ENCODE data around the gene MAGI2. TPM values are rescaled to one million over a fixed set of nuclear protein-coding genes. Genes with fewer than 3 reads are reported as not detected.

MAGI2 gene
- total RNA-seq, 5 donors from 2014 or later (not counting 1 experiment from before 2014, with no cell fraction given), result 0.10 to 0.77 (median 0.22) TPM

DNA sequence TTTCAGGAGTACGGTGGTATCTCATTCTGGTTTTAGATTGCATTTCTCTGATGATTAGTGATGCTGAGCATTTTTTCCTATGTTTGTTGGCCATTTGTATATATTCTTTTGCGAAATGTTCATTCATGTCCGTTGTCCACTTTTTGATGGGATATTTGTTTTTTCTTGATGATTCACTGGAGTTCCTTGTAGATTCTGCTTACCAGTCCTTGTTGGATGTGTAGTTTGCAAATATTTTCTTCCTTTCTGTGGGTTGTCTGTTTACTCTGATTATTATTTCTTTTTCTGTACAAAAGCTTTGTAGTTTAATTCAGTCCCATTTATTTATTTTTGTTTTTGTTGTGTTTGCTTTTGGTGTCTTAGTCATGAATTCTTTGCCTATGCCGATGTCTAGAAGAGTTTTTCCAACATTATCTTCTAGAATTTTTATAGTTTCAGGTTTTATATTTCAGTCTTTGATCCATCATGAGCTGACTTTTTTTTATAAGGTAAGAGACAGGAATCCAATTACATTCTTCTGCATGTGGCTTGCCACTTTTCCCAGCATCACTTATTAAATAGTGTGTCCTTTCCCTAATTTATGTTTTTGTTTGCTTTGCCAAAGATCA is 320.5 kb downstream of the MAGI2 start:
- H3K27ac Mint-ChIP-seq, result no peak overlapping the region

GRCh38 chr7:79130715-79131114 is 322.8 kb downstream of the MAGI2 start:
- no peak overlapping the region for H3K27ac Mint-ChIP-seq
- H3K9me3 Mint-ChIP-seq, result peaks cover 4 to 16% (median 8%) of the 10 kb centered on the region in 3 donors
- no peak for DNase-seq
- Histone ChIP-seq H3K36me3 (ENCODE audit: control insufficient read depth in 2 of 2, extremely low read depth in 1 of 2, insufficient read depth in 1 of 2, low read length in 1 of 2) (no peaks in the 10 kb centered on the region), H3K4me3 (ENCODE audit: control insufficient read depth in 1 of 2, extremely low read depth in 1 of 2, low read length in 1 of 2) (no peak overlapping the region), H3K27ac (ENCODE audit: low read length) (no peak overlapping the region), H3K4me1 (ENCODE audit: control insufficient read depth in 1 of 2, extremely low read depth in 1 of 2, insufficient read depth in 2 of 2, low read length in 2 of 2) (no peaks in the 10 kb centered on the region), H3K27me3 (replicated peaks in 1 of 2; ENCODE audit: control insufficient read depth in 2 of 2, extremely low read depth in 1 of 2, insufficient read depth in 2 of 2, low read length in 1 of 2) (no peaks in the 10 kb centered on the region), H3K9me3 (no peaks in the 10 kb centered on the region)
- no peak for ATAC-seq (replicated peaks in 1 of 4)
- ChIA-PET POLR2A (no interaction called here), CTCF (no interaction called here)
- no peak overlapping the region for H3K4me3 Mint-ChIP-seq
- H3K36me3 Mint-ChIP-seq, result no peaks in the 10 kb centered on the region
- H3K27me3 Mint-ChIP-seq, result no peaks in the 10 kb centered on the region
- no peaks in the 10 kb centered on the region for H3K4me1 Mint-ChIP-seq
- no CpG with 5 or more reads among the region's 1 CpG for WGBS (ENCODE audit: insufficient coverage)

More for the DNA sequence above, 320.5 kb downstream of the MAGI2 start:
- no peaks in the 10 kb centered on the region for H3K36me3 ChIP-seq (ENCODE audit: control insufficient read depth in 2 of 2, extremely low read depth in 1 of 2, insufficient read depth in 1 of 2, low read length in 1 of 2)
- Mint-ChIP-seq H3K27me3 (no peaks in the 10 kb centered on the region), H3K9me3 (peaks cover 4 to 21% (median 8%) of the 10 kb centered on the region in 3 donors), H3K36me3 (no peaks in the 10 kb centered on the region), H3K4me3 (no peak overlapping the region), H3K4me1 (no peaks in the 10 kb centered on the region)
- no peak for ATAC-seq (replicated peaks in 1 of 4)
- no peaks in the 10 kb centered on the region for H3K27me3 ChIP-seq (replicated peaks in 1 of 2; ENCODE audit: control insufficient read depth in 2 of 2, extremely low read depth in 1 of 2, insufficient read depth in 2 of 2, low read length in 1 of 2)
- WGBS (ENCODE audit: insufficient coverage), result no CpG with 5 or more reads among the region's 4 CpGs
- POLR2A ChIA-PET, result no interaction called here
- CTCF ChIA-PET, result no interaction called here
- H3K27ac ChIP-seq (ENCODE audit: low read length), result no peak overlapping the region
- H3K4me3 ChIP-seq (ENCODE audit: control insufficient read depth in 1 of 2, extremely low read depth in 1 of 2, low read length in 1 of 2), result no peak overlapping the region
- H3K4me1 ChIP-seq (ENCODE audit: control insufficient read depth in 1 of 2, extremely low read depth in 1 of 2, insufficient read depth in 2 of 2, low read length in 2 of 2), result no peaks in the 10 kb centered on the region
- H3K9me3 ChIP-seq, result no peaks in the 10 kb centered on the region
- no peak for DNase-seq

GRCh38 chr7:79124331-79124730 is 329.1 kb downstream of the MAGI2 start:
- Histone ChIP-seq H3K36me3 (ENCODE audit: control insufficient read depth in 2 of 2, extremely low read depth in 1 of 2, insufficient read depth in 1 of 2, low read length in 1 of 2) (no peaks in the 10 kb centered on the region), H3K27ac (ENCODE audit: low read length) (no peak overlapping the region), H3K4me3 (ENCODE audit: control insufficient read depth in 1 of 2, extremely low read depth in 1 of 2, low read length in 1 of 2) (no peak overlapping the region), H3K4me1 (ENCODE audit: control insufficient read depth in 1 of 2, extremely low read depth in 1 of 2, insufficient read depth in 2 of 2, low read length in 2 of 2) (no peaks in the 10 kb centered on the region), H3K27me3 (replicated peaks in 1 of 2; ENCODE audit: control insufficient read depth in 2 of 2, extremely low read depth in 1 of 2, insufficient read depth in 2 of 2, low read length in 1 of 2) (no peaks in the 10 kb centered on the region), H3K9me3 (no peaks in the 10 kb centered on the region)
- H3K27ac Mint-ChIP-seq, result no peak overlapping the region
- no peak overlapping the region for H3K4me3 Mint-ChIP-seq
- H3K36me3 Mint-ChIP-seq, result no peaks in the 10 kb centered on the region
- peaks cover 5 to 16% (median 8%) of the 10 kb centered on the region in 3 donors for H3K9me3 Mint-ChIP-seq
- WGBS (ENCODE audit: insufficient coverage), result no CpG with 5 or more reads among the region's 2 CpGs
- H3K27me3 Mint-ChIP-seq, result no peaks in the 10 kb centered on the region
- POLR2A ChIA-PET, result no interaction called here
- no peak for DNase-seq
- no peak for ATAC-seq (replicated peaks in 1 of 4)
- H3K4me1 Mint-ChIP-seq, result no peaks in the 10 kb centered on the region
- CTCF ChIA-PET, result no interaction called here

DNA sequence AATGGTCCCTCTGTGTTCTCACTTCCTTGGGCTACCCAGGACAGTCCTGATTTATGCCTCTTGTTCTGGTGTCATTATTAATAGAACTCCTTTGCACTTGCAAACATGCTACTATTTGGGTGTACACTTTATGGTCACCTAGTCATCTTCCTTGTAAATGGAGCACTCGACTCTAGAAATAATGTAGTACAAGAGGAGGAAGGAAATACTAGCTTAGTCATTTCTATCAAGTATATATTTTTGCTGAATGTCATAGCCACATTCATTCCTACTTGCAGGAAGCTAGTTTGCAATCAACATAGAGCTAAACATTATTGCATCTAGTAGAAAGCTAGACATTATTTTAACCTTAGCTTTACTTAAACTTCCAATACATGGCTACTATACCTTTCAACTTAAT is 335.3 kb downstream of the MAGI2 start:
- no CpG with 5 or more reads among the region's 1 CpG for WGBS (ENCODE audit: insufficient coverage)
- no peaks in the 10 kb centered on the region for H3K27me3 Mint-ChIP-seq
- no peak overlapping the region for H3K27ac ChIP-seq (ENCODE audit: low read length)
- no peak overlapping the region for H3K27ac Mint-ChIP-seq
- ChIA-PET CTCF (no interaction called here), POLR2A (interaction anchor here in 1 of 2 donors (0.6 kb wide), 1 partner anchor 579 kb away, joined by 3 read pairs; no protein-coding TSS in a partner anchor)
- H3K4me3 Mint-ChIP-seq, result no peak overlapping the region
- H3K4me1 ChIP-seq (ENCODE audit: control insufficient read depth in 1 of 2, extremely low read depth in 1 of 2, insufficient read depth in 2 of 2, low read length in 2 of 2), result no peaks in the 10 kb centered on the region
- peaks cover 2 to 7% (median 5%) of the 10 kb centered on the region in 3 donors for H3K9me3 Mint-ChIP-seq
- no peaks in the 10 kb centered on the region for H3K4me1 Mint-ChIP-seq
- no peak for DNase-seq
- H3K27me3 ChIP-seq (replicated peaks in 1 of 2; ENCODE audit: control insufficient read depth in 2 of 2, extremely low read depth in 1 of 2, insufficient read depth in 2 of 2, low read length in 1 of 2), result no peaks in the 10 kb centered on the region
- no peaks in the 10 kb centered on the region for H3K36me3 ChIP-seq (ENCODE audit: control insufficient read depth in 2 of 2, extremely low read depth in 1 of 2, insufficient read depth in 1 of 2, low read length in 1 of 2)
- H3K9me3 ChIP-seq, result no peaks in the 10 kb centered on the region
- H3K4me3 ChIP-seq (ENCODE audit: control insufficient read depth in 1 of 2, extremely low read depth in 1 of 2, low read length in 1 of 2), result no peak overlapping the region
- no peak for ATAC-seq (replicated peaks in 1 of 4)
- no peaks in the 10 kb centered on the region for H3K36me3 Mint-ChIP-seq

DNA sequence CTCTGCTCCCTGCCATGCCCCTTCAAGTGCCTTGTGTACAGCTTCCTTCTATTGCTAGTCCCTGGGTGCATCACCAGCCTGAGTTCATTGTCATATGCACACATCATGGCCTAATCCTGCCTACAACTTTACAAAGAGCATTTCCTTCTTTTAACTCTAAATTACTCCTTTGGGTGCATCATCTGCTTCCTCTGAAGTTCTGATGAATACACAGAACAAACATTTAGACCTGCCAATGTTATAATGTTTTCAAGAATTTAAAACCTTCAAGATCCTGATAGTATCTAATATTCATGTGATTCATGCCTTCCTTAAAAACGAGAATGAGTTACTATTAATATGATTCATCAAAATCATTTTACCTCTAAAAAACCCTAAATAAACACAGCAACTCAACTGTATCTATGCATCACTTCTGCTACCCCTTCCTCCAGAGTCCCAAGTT is 357.1 kb downstream of the MAGI2 start:
- Mint-ChIP-seq H3K4me3 (no peak overlapping the region), H3K27me3 (no peaks in the 10 kb centered on the region), H3K27ac (no peak overlapping the region), H3K9me3 (peaks cover 2 to 20% (median 4%) of the 10 kb centered on the region in 3 donors), H3K36me3 (no peaks in the 10 kb centered on the region), H3K4me1 (no peaks in the 10 kb centered on the region)
- Histone ChIP-seq H3K9me3 (no peaks in the 10 kb centered on the region), H3K4me1 (ENCODE audit: control insufficient read depth in 1 of 2, extremely low read depth in 1 of 2, insufficient read depth in 2 of 2, low read length in 2 of 2) (no peaks in the 10 kb centered on the region), H3K36me3 (ENCODE audit: control insufficient read depth in 2 of 2, extremely low read depth in 1 of 2, insufficient read depth in 1 of 2, low read length in 1 of 2) (no peaks in the 10 kb centered on the region), H3K27ac (ENCODE audit: low read length) (no peak overlapping the region), H3K27me3 (replicated peaks in 1 of 2; ENCODE audit: control insufficient read depth in 2 of 2, extremely low read depth in 1 of 2, insufficient read depth in 2 of 2, low read length in 1 of 2) (no peaks in the 10 kb centered on the region), H3K4me3 (ENCODE audit: control insufficient read depth in 1 of 2, extremely low read depth in 1 of 2, low read length in 1 of 2) (no peak overlapping the region)
- ATAC-seq (replicated peaks in 1 of 4) (no peak), DNase-seq (no peak)
- WGBS (ENCODE audit: insufficient coverage), result no CpG with 5 or more reads among the region's 1 CpG
- POLR2A ChIA-PET, result no interaction called here
- CTCF ChIA-PET, result no interaction called here

GRCh38 chr7:79093421-79093820 is 360.0 kb downstream of the MAGI2 start:
- no peaks in the 10 kb centered on the region for H3K36me3 ChIP-seq (ENCODE audit: control insufficient read depth in 2 of 2, extremely low read depth in 1 of 2, insufficient read depth in 1 of 2, low read length in 1 of 2)
- no peak overlapping the region for H3K27ac ChIP-seq (ENCODE audit: low read length)
- ChIA-PET POLR2A (interaction anchor here in 1 of 2 donors (0.6 kb wide), 1 partner anchor 922 kb away, joined by 3 read pairs; no protein-coding TSS in a partner anchor), CTCF (no interaction called here)
- H3K4me3 Mint-ChIP-seq, result no peak overlapping the region
- no peak overlapping the region for H3K27ac Mint-ChIP-seq
- DNase-seq (no peak), ATAC-seq (replicated peaks in 1 of 4) (no peak)
- H3K4me3 ChIP-seq (ENCODE audit: control insufficient read depth in 1 of 2, extremely low read depth in 1 of 2, low read length in 1 of 2), result no peak overlapping the region
- H3K27me3 ChIP-seq (replicated peaks in 1 of 2; ENCODE audit: control insufficient read depth in 2 of 2, extremely low read depth in 1 of 2, insufficient read depth in 2 of 2, low read length in 1 of 2), result no peaks in the 10 kb centered on the region
- H3K4me1 ChIP-seq (ENCODE audit: control insufficient read depth in 1 of 2, extremely low read depth in 1 of 2, insufficient read depth in 2 of 2, low read length in 2 of 2), result no peaks in the 10 kb centered on the region
- H3K4me1 Mint-ChIP-seq, result no peaks in the 10 kb centered on the region
- no peaks in the 10 kb centered on the region for H3K27me3 Mint-ChIP-seq
- no peaks in the 10 kb centered on the region for H3K9me3 ChIP-seq
- H3K9me3 Mint-ChIP-seq, result peaks cover 3 to 20% (median 12%) of the 10 kb centered on the region in 3 donors
- H3K36me3 Mint-ChIP-seq, result no peaks in the 10 kb centered on the region

GRCh38 chr7:79091661-79092060 is 361.8 kb downstream of the MAGI2 start:
- no peaks in the 10 kb centered on the region for H3K36me3 Mint-ChIP-seq
- no peaks in the 10 kb centered on the region for H3K4me1 ChIP-seq (ENCODE audit: control insufficient read depth in 1 of 2, extremely low read depth in 1 of 2, insufficient read depth in 2 of 2, low read length in 2 of 2)
- no peak overlapping the region for H3K4me3 Mint-ChIP-seq
- no peak overlapping the region for H3K27ac ChIP-seq (ENCODE audit: low read length)
- H3K9me3 Mint-ChIP-seq, result peaks cover 7 to 18% (median 17%) of the 10 kb centered on the region in 3 donors
- DNase-seq (no peak), ATAC-seq (replicated peaks in 1 of 4) (no peak)
- H3K9me3 ChIP-seq, result no peaks in the 10 kb centered on the region
- no peak overlapping the region for H3K27ac Mint-ChIP-seq
- H3K27me3 ChIP-seq (replicated peaks in 1 of 2; ENCODE audit: control insufficient read depth in 2 of 2, extremely low read depth in 1 of 2, insufficient read depth in 2 of 2, low read length in 1 of 2), result no peaks in the 10 kb centered on the region
- POLR2A ChIA-PET, result no interaction called here
- H3K36me3 ChIP-seq (ENCODE audit: control insufficient read depth in 2 of 2, extremely low read depth in 1 of 2, insufficient read depth in 1 of 2, low read length in 1 of 2), result no peaks in the 10 kb centered on the region
- no CpG with 5 or more reads among the region's 2 CpGs for WGBS (ENCODE audit: insufficient coverage)
- no peaks in the 10 kb centered on the region for H3K4me1 Mint-ChIP-seq
- no peak overlapping the region for H3K4me3 ChIP-seq (ENCODE audit: control insufficient read depth in 1 of 2, extremely low read depth in 1 of 2, low read length in 1 of 2)
- CTCF ChIA-PET, result no interaction called here
- no peaks in the 10 kb centered on the region for H3K27me3 Mint-ChIP-seq
